H1 (cell line): ENCODE measurements around the gene HYAL1. TPM values are rescaled to one million over a fixed set of nuclear protein-coding genes. Genes with fewer than 3 reads are reported as not detected.
A peak's percentile ranks its signal among the peaks of the same experiment; 100 is the strongest.

Experiments used
- CTCF ChIA-PET: fragments of 300-600 bp; sonication (Branson Sonifier 250); formaldehyde crosslinking; loops from one replicate; lab custom pipeline; 2021; ENCODE audit not compliant: partially characterized antibody; lab: Charles Lee
- POLR2A ChIA-PET: fragments of 300-600 bp; sonication (Branson Sonifier 250); formaldehyde crosslinking; loops from one replicate; lab custom pipeline; 2021; ENCODE audit warnings: inconsistent platforms; ENCODE audit not compliant: partially characterized antibody; lab: Charles Lee
- DNase-seq, 2 experiments: peaks; one replicate each; pipeline versions ENCODE4 v3.0.0 to v3.0.0-alpha.2; 2010 to 2022; ENCODE audit warnings: low spot score in 2 of 2, low read depth in 1 of 2, mixed read lengths in 1 of 2
- FAIRE-seq: peaks from 2 replicates; lab custom pipeline; 2011; peaks lifted over from hg19 to GRCh38; lab: Jason Lieb, UNC
- H2AFZ ChIP-seq: 2 replicates; pipeline ENCODE4 v1.8.1; 2012; ENCODE audit warnings: low read length, inconsistent platforms
- H2AK5ac ChIP-seq: 2 replicates; pipeline ENCODE4 v1.6.1; 2013; ENCODE audit warnings: low read depth, low read length
- H2BK120ac ChIP-seq: replicated peaks from 2 replicates; pipeline ENCODE3; 2013; ENCODE audit warnings: low read depth, low read length, inconsistent platforms
- H2BK12ac ChIP-seq: 2 replicates; pipeline ENCODE4 v1.6.1; 2013; ENCODE audit warnings: low read depth, low read length
- H2BK15ac ChIP-seq: 2 replicates; pipeline ENCODE4 v1.6.1; 2013; ENCODE audit warnings: low read length
- H2BK20ac ChIP-seq: 2 replicates; pipeline ENCODE4 v1.6.1; 2013; ENCODE audit warnings: low read length
- H2BK5ac ChIP-seq: 2 replicates; pipeline ENCODE4 v1.6.1; 2013; ENCODE audit warnings: low read depth, low read length
- H3K14ac ChIP-seq: 2 replicates; pipeline ENCODE4 v1.6.1; 2013; ENCODE audit warnings: inconsistent platforms; ENCODE audit not compliant: insufficient read length
- H3K18ac ChIP-seq: 2 replicates; pipeline ENCODE4 v1.6.1; 2013; ENCODE audit warnings: low read length; ENCODE audit errors: extremely low read depth
- H3K23ac ChIP-seq: 2 replicates; pipeline ENCODE4 v1.6.1; 2013; ENCODE audit warnings: inconsistent platforms; ENCODE audit not compliant: insufficient read length
- H3K23me2 ChIP-seq: 2 replicates; pipeline ENCODE4 v1.6.1; 2013; ENCODE audit warnings: low read depth, low read length
- H3K27ac ChIP-seq: 2 replicates; pipeline ENCODE4 v1.6.1; 2011; ENCODE audit warnings: low read depth, low read length, inconsistent platforms
- H3K27me3 ChIP-seq, 4 experiments: replicated peaks in 1 of 4; 1 replicate in 1 of 4; 2 replicates in 3 of 4; pipeline versions ENCODE4 v1.6.1 to v1.8.1; 2011 to 2013; ENCODE audit warnings: low read length in 3 of 4, mild to moderate bottlenecking in 3 of 4, inconsistent platforms in 2 of 4, mixed read lengths in 2 of 4, moderate library complexity in 1 of 4; ENCODE audit not compliant: control insufficient read depth in 3 of 4, insufficient read depth in 3 of 4; ENCODE audit errors: extremely low read depth in 1 of 4
- H3K36me3 ChIP-seq, 4 experiments: 2 replicates each; pipeline versions ENCODE4 v1.6.1 to v1.8.1; 2011 to 2013; ENCODE audit warnings: mild to moderate bottlenecking in 4 of 4, low read length in 3 of 4, moderate library complexity in 2 of 4, control low read depth in 1 of 4, inconsistent platforms in 1 of 4; ENCODE audit not compliant: insufficient read depth in 4 of 4, control insufficient read depth in 2 of 4
- H3K4ac ChIP-seq: replicated peaks from 2 replicates; pipeline ENCODE3; 2013; ENCODE audit warnings: low read length, low read depth, mixed read lengths, inconsistent platforms; ENCODE audit not compliant: insufficient read length
- H3K4me1 ChIP-seq, 4 experiments: replicated peaks in 1 of 4; 1 replicate in 1 of 4; 2 replicates in 3 of 4; pipeline versions ENCODE4 v1.6.1 to v1.8.1; 2011 to 2013; ENCODE audit warnings: low read length in 3 of 4, inconsistent platforms in 2 of 4, mixed read lengths in 1 of 4; ENCODE audit not compliant: insufficient read depth in 4 of 4, control insufficient read depth in 3 of 4
- H3K4me2 ChIP-seq, 2 experiments: 2 replicates each; pipeline versions ENCODE4 v1.6.1 to v1.8.1; 2011 to 2013; ENCODE audit warnings: low read depth in 2 of 2, low read length in 2 of 2, control low read depth in 1 of 2, inconsistent platforms in 1 of 2, mild to moderate bottlenecking in 1 of 2; ENCODE audit not compliant: insufficient read depth in 1 of 2
- H3K4me3 ChIP-seq, 4 experiments: fragments of 200-600, 300-600 bp in 1 of 4; sonication (generic), shearing (Covaris generic), sonication (Bioruptor Twin) in 1 of 4; 2 replicates each; pipeline versions ENCODE4 v1.5.1 to v1.8.1; 2011 to 2016; ENCODE audit warnings: low read length in 4 of 4, low read depth in 3 of 4, control low read depth in 2 of 4, inconsistent platforms in 2 of 4, mild to moderate bottlenecking in 2 of 4, mixed read lengths in 1 of 4, moderate library complexity in 1 of 4; ENCODE audit not compliant: insufficient read depth in 2 of 4; ENCODE audit errors: extremely low read depth in 1 of 4
- H3K56ac ChIP-seq: replicated peaks from 2 replicates; pipeline ENCODE3; 2013; ENCODE audit warnings: low read depth, mild to moderate bottlenecking, mixed read lengths, low read length, inconsistent platforms; ENCODE audit not compliant: insufficient read length
- H3K79me1 ChIP-seq: 2 replicates; pipeline ENCODE4 v1.6.1; 2013; ENCODE audit warnings: low read depth, low read length, control low read depth
- H3K79me2 ChIP-seq, 2 experiments: 2 replicates each; pipeline versions ENCODE4 v1.6.1 to v1.8.1; 2012 to 2013; ENCODE audit warnings: low read length in 2 of 2, mild to moderate bottlenecking in 2 of 2, inconsistent platforms in 1 of 2; ENCODE audit not compliant: insufficient read depth in 2 of 2, control insufficient read depth in 1 of 2
- H3K9ac ChIP-seq, 4 experiments: replicated peaks in 1 of 4; 1 replicate in 1 of 4; 2 replicates in 3 of 4; pipeline versions ENCODE4 v1.6.1 to v1.8.1; 2011 to 2013; ENCODE audit warnings: low read depth in 3 of 4, low read length in 3 of 4, control low read depth in 2 of 4, mild to moderate bottlenecking in 2 of 4, moderate library complexity in 2 of 4, inconsistent platforms in 1 of 4; ENCODE audit errors: extremely low read depth in 1 of 4
- H3K9me3 ChIP-seq, 2 experiments: 2 replicates each; pipeline versions ENCODE4 v1.6.1 to v1.8.1; 2012 to 2013; ENCODE audit warnings: mild to moderate bottlenecking in 2 of 2, moderate library complexity in 2 of 2, control low read depth in 1 of 2, inconsistent platforms in 1 of 2, low read depth in 1 of 2, low read length in 1 of 2, mixed read lengths in 1 of 2; ENCODE audit not compliant: insufficient read depth in 2 of 2
- H4K20me1 ChIP-seq, 2 experiments: replicated peaks in 1 of 2; 2 replicates each; pipeline versions ENCODE3 to v1.8.1; 2011 to 2013; ENCODE audit warnings: inconsistent platforms in 2 of 2, low read length in 2 of 2, mild to moderate bottlenecking in 1 of 2; ENCODE audit not compliant: insufficient read depth in 2 of 2, control insufficient read depth in 1 of 2
- H4K5ac ChIP-seq: 2 replicates; pipeline ENCODE4 v1.6.1; 2013; ENCODE audit warnings: low read length, low read depth, mixed read lengths, inconsistent platforms; ENCODE audit not compliant: insufficient read length
- H4K8ac ChIP-seq: 2 replicates; pipeline ENCODE4 v1.8.0; 2013; ENCODE audit warnings: mild to moderate bottlenecking, moderate library complexity, low read length, inconsistent platforms; ENCODE audit not compliant: insufficient read depth; ENCODE audit errors: extremely low read depth
- H4K91ac ChIP-seq: replicated peaks from 2 replicates; pipeline ENCODE3; 2013; ENCODE audit warnings: low read length, mixed read lengths, inconsistent platforms; ENCODE audit not compliant: insufficient read length
- CREB1 ChIP-seq: IDR thresholded peaks from 2 replicates; pipeline ENCODE4 v1.6.1; 2012; ENCODE audit warnings: inconsistent platforms
- CTCF ChIP-seq, 3 experiments: IDR thresholded peaks; 1 replicate in 2 of 3; 2 replicates in 1 of 3; pipeline versions ENCODE4 v1.5.1 to v1.6.1; 2011; ENCODE audit warnings: low read length in 3 of 3, mild to moderate bottlenecking in 3 of 3, inconsistent platforms in 2 of 3, low read depth in 1 of 3, moderate library complexity in 1 of 3; ENCODE audit not compliant: insufficient read depth in 1 of 3; ENCODE audit errors: control extremely low read depth in 1 of 3
- JUND ChIP-seq: IDR thresholded peaks from 2 replicates; pipeline ENCODE4 v1.6.1; 2011; ENCODE audit warnings: mild to moderate bottlenecking, improper control_type of control experiment, low read length
- MAX ChIP-seq: IDR thresholded peaks from 2 replicates; pipeline ENCODE4 v1.6.1; 2012; ENCODE audit warnings: inconsistent platforms
- POU5F1 ChIP-seq: IDR thresholded peaks from 2 replicates; pipeline ENCODE4 v1.6.1; 2011; ENCODE audit warnings: low read depth, mild to moderate bottlenecking, low read length, moderate library complexity
- RAD21 ChIP-seq, 2 experiments: IDR thresholded peaks in 1 of 2; conservative IDR thresholded peaks in 1 of 2; 2 replicates each; pipeline ENCODE4 v1.6.1; 2011; ENCODE audit warnings: low read depth in 2 of 2, low read length in 2 of 2, improper control_type of control experiment in 1 of 2, inconsistent platforms in 1 of 2, mild to moderate bottlenecking in 1 of 2, moderate library complexity in 1 of 2
- SAP30 ChIP-seq: fragments of 300-600 bp; sonication (generic); IDR thresholded peaks from 2 replicates; pipeline ENCODE4 v1.7.1; 2012; ENCODE audit warnings: low read length, moderate library complexity, mild to moderate bottlenecking, inconsistent platforms; ENCODE audit not compliant: insufficient read depth, insufficient replicate concordance
- TCF12 ChIP-seq: IDR thresholded peaks from 2 replicates; pipeline ENCODE4 v1.6.1; 2011; ENCODE audit warnings: low read depth, mild to moderate bottlenecking, low read length
- WGBS, 2 experiments: shearing (Covaris generic) in 1 of 2; methylation state at CpG; one replicate each; pipeline versions ENCODE4 v1.1.6 to v1.1.7; 2013 to 2015; ENCODE audit warnings: low lambda C conversion rate in 2 of 2, mixed read lengths in 2 of 2, inconsistent platforms in 1 of 2, low coverage in 1 of 2, missing lambda C conversion rate in 1 of 2; ENCODE audit not compliant: insufficient replicate concordance in 2 of 2, insufficient coverage in 1 of 2, insufficient read length in 1 of 2; ENCODE audit errors: extremely low coverage in 1 of 2, missing lambda C conversion rate in 1 of 2; 5-methylcytosine and 5-hydroxymethylcytosine counted together
- polyA plus RNA-seq, 7 experiments: library from polyadenylated mRNA; depleted of rRNA in 3 of 7; stranded (reverse) in 5 of 7; unstranded in 2 of 7; fragments of >200 nt in 5 of 7; fragments of 200-250 nt in 2 of 7; gene quantifications; 1 replicate in 5 of 7; 2 replicates in 1 of 7; 4 replicates in 1 of 7; pipeline versions ENCODE4 v1.2.1 to v1.2.3, GENCODE V29; 2011 to 2013; ENCODE audit warnings: missing spikeins in 2 of 7, mixed read lengths in 2 of 7
- total RNA-seq: library from RNA; stranded (reverse); fragmentation: NEBNext Ultra II Directional; extraction: Animal tissue kit (Norgen Biotek cat#: 25700); gene quantifications from 2 replicates; pipeline ENCODE4 v1.2.1, GENCODE V29; 2021

Gene HYAL1
- total and polyA plus RNA-seq, 2 of the 8 experiments (the other 6 are each of a cell fraction or from before 2014, with no cell fraction given) = 2.0 to 5.4 TPM

GRCh38 chr3:50347187-50347813, 43.9 kb upstream of the HYAL1 start:
- Histone ChIP-seq H2BK5ac (no peak overlapping the region), H3K18ac (no peak overlapping the region), H3K4me2 (no peak overlapping the region), H4K20me1 (peaks cover 3% of the 10 kb centered on the region in 2 experiments), H3K4ac (no peak overlapping the region), H3K14ac (no peak overlapping the region), H2AFZ (no peak overlapping the region), H3K23me2 (peaks cover 17% of the 10 kb centered on the region), H2BK12ac (no peak overlapping the region), H4K91ac (no peak overlapping the region), H4K8ac (no peak overlapping the region), H3K9ac (no peak overlapping the region), H2AK5ac (no peak overlapping the region; the same call in 1 of the 2 replicates), H3K36me3 (peaks cover 0 to 3% (median 0%) of the 10 kb centered on the region in 4 experiments; a peak in 2 of 8 replicates), H3K27me3 (peaks cover 3 to 26% (median 19%) of the 10 kb centered on the region in 4 experiments), H3K56ac (no peak overlapping the region), H3K27ac (no peak overlapping the region), H2BK15ac (no peak overlapping the region), H3K4me3 (no peak overlapping the region), H2BK20ac (no peak overlapping the region), H3K9me3 (no peaks in the 10 kb centered on the region), H3K23ac (no peak overlapping the region), H3K4me1 (peaks cover 0 to 16% (median 10%) of the 10 kb centered on the region in 4 experiments; a peak in 5 of 7 replicates), H4K5ac (no peak overlapping the region), H3K79me2 (no peaks in the 10 kb centered on the region), H3K79me1 (no peaks in the 10 kb centered on the region), H2BK120ac (no peak overlapping the region)
- WGBS, 2 experiments = 35% methylated on average over 12 of the region's 14 CpGs; no CpG with 5 or more reads in 1 of the 2 experiments
- ChIA-PET CTCF (interaction anchor here (0.6 to 13.4 kb wide), 34 partner anchors 10 to 786 kb away, joined by 3 to 136 read pairs (median 4); partner anchors contain the start of genes HYAL2, HYAL3, IFRD2 and NAA80), POLR2A (interaction anchor here (0.7 to 5.3 kb wide), 6 partner anchors 10 to 1327 kb away, joined by 3 to 22 read pairs (median 6); partner anchors contain the start of genes IFRD2 and TUSC2)
- no peak for DNase-seq
- FAIRE-seq = peak; percentile 79
- TF ChIP-seq MAX = 0 out of 2 replicates have a peak, but pooled peaks have one; percentile 15
- TF ChIP-seq POU5F1 = no peak
- 0 out of 2 replicates have a peak, but pooled peaks have one; percentile 36 for TF ChIP-seq CREB1
- TF ChIP-seq CTCF (IDR thresholded peaks at IDR 0.05; ENCODE audit: control extremely low read depth in 1 of 3, insufficient read depth in 1 of 3, low read depth in 1 of 3, low read length in 3 of 3) = peak in 2 of 3 experiments; percentile 47 to 69; a peak in 3 of 4 replicates
- peak; percentile 76 to 80 for TF ChIP-seq RAD21 (IDR thresholded peaks at IDR 0.05 in 1 of 2, conservative IDR thresholded peaks at IDR 0.05 in 1 of 2; ENCODE audit: low read depth in 2 of 2, low read length in 2 of 2)
- no peak for TF ChIP-seq SAP30
- no peak for TF ChIP-seq TCF12
- TF ChIP-seq JUND = peak; percentile 85
